SK-N-SH (cell line): ENCODE measurements around the gene HS2ST1. TPM values are rescaled to one million over a fixed set of nuclear protein-coding genes. Genes with fewer than 3 reads are reported as not detected.

Source experiments
- CTCF ChIA-PET: fragments of 300-600, 350-600 bp; formaldehyde crosslinking; extraction: SDS; loops from one replicate; lab custom pipeline; 2021; lab: Yijun Ruan, JAX
- POLR2A ChIA-PET: fragments of 350-600 bp; sonication (Branson Sonifier 250); formaldehyde crosslinking; extraction: SDS; loops from one replicate; lab custom pipeline; 2020; ENCODE audit warnings: antibody characterized with exemption, inconsistent platforms; lab: Yijun Ruan, JAX
- DNase-seq: peaks from one replicate; pipeline ENCODE4 v3.0.0; 2012
- H2AFZ ChIP-seq: fragments of 200-600 bp; sonication (generic); 2 replicates; pipeline ENCODE4 v1.8.1; 2016; ENCODE audit warnings: antibody characterized with exemption, mild to moderate bottlenecking, low read depth
- H3F3A ChIP-seq: fragments of 200-600 bp; sonication (generic); replicated peaks from 2 replicates; pipeline ENCODE3; 2016; ENCODE audit warnings: antibody characterized with exemption, mild to moderate bottlenecking; ENCODE audit not compliant: insufficient read depth
- H3K27ac ChIP-seq, 2 experiments: fragments of 200-500 bp in 1 of 2; fragments of 200-600 bp in 1 of 2; sonication (Bioruptor generic) in 1 of 2; sonication (generic), shearing (Covaris generic) in 1 of 2; 2 replicates each; pipeline versions ENCODE4 v1.5.1 to v1.6.1; 2014 to 2016; ENCODE audit warnings: low read depth in 2 of 2, inconsistent platforms in 1 of 2, low read length in 1 of 2, mild to moderate bottlenecking in 1 of 2, mixed read lengths in 1 of 2
- H3K27me3 ChIP-seq: fragments of 200-600 bp; sonication (generic), shearing (Covaris generic); 2 replicates; pipeline ENCODE4 v1.6.1; 2016; ENCODE audit warnings: mixed run types; ENCODE audit not compliant: insufficient read depth
- H3K36me3 ChIP-seq, 2 experiments: fragments of 200-500 bp in 1 of 2; fragments of 200-600 bp in 1 of 2; sonication (Bioruptor generic) in 1 of 2; sonication (generic) in 1 of 2; replicated peaks in 1 of 2; 2 replicates each; pipeline versions ENCODE3 to v1.5.1; 2014 to 2016; ENCODE audit warnings: low read length in 1 of 2, mild to moderate bottlenecking in 1 of 2; ENCODE audit not compliant: insufficient read depth in 2 of 2, control insufficient read depth in 1 of 2
- H3K4me1 ChIP-seq, 2 experiments: fragments of 200-500 bp in 1 of 2; fragments of 200-600 bp in 1 of 2; sonication (Bioruptor generic) in 1 of 2; sonication (generic), shearing (Covaris generic) in 1 of 2; 2 replicates each; pipeline versions ENCODE4 v1.5.1 to v1.6.1; 2014 to 2016; ENCODE audit warnings: low read depth in 1 of 2, low read length in 1 of 2, mixed run types in 1 of 2; ENCODE audit not compliant: insufficient read depth in 2 of 2, control insufficient read depth in 1 of 2
- H3K4me2 ChIP-seq: fragments of 200-600 bp; sonication (generic), shearing (Covaris generic); 2 replicates; pipeline ENCODE4 v1.6.1; 2017; ENCODE audit warnings: mixed run types
- H3K4me3 ChIP-seq, 2 experiments: fragments of 200-500 bp in 1 of 2; fragments of 200-600 bp in 1 of 2; sonication (Bioruptor generic) in 1 of 2; sonication (generic), shearing (Covaris generic) in 1 of 2; 2 replicates each; pipeline versions ENCODE4 v1.5.1 to v1.8.1; 2014 to 2016; ENCODE audit warnings: low read depth in 2 of 2, inconsistent platforms in 1 of 2, low read length in 1 of 2, mild to moderate bottlenecking in 1 of 2, mixed read lengths in 1 of 2, moderate library complexity in 1 of 2
- H3K79me2 ChIP-seq: fragments of 200-600 bp; sonication (generic); 2 replicates; pipeline ENCODE4 v1.8.1; 2017; ENCODE audit warnings: mild to moderate bottlenecking; ENCODE audit not compliant: insufficient read depth
- H3K9ac ChIP-seq: fragments of 200-600 bp; sonication (generic); 2 replicates; pipeline ENCODE4 v1.6.1; 2017; ENCODE audit warnings: mixed run types
- H3K9me2 ChIP-seq: fragments of 200-600 bp; sonication (generic); 2 replicates; pipeline ENCODE4 v1.6.1; 2017; ENCODE audit warnings: mixed run types
- H3K9me3 ChIP-seq: fragments of 200-600 bp; sonication (generic); 2 replicates; pipeline ENCODE4 v1.6.1; 2017; ENCODE audit warnings: mixed run types, mild to moderate bottlenecking, moderate library complexity
- H4K20me1 ChIP-seq: fragments of 200-600 bp; sonication (generic); 2 replicates; pipeline ENCODE4 v1.6.1; 2017; ENCODE audit warnings: mild to moderate bottlenecking, mixed run types; ENCODE audit not compliant: insufficient read depth
- FOSL2 ChIP-seq: IDR thresholded peaks from 2 replicates; pipeline ENCODE4 v1.4.0; 2012; ENCODE audit warnings: low read depth, mild to moderate bottlenecking, moderate library complexity, borderline replicate concordance
- FOXM1 ChIP-seq: IDR thresholded peaks from 2 replicates; pipeline ENCODE4 v1.4.0; 2012; ENCODE audit warnings: low read depth, mild to moderate bottlenecking
- MXI1 ChIP-seq: IDR thresholded peaks from 2 replicates; pipeline ENCODE4 v1.6.1; 2012; ENCODE audit warnings: mild to moderate bottlenecking, low read depth, low read length, improper control_type of control experiment
- RAD21 ChIP-seq: IDR thresholded peaks from 2 replicates; pipeline ENCODE4 v1.6.1; 2012; ENCODE audit warnings: mild to moderate bottlenecking, low read length
- RCOR1 ChIP-seq: fragments of 150-350 bp; IDR thresholded peaks from 2 replicates; pipeline ENCODE4 v1.6.1; 2017; ENCODE audit warnings: antibody characterized with exemption, low read length
- RXRA ChIP-seq: IDR thresholded peaks from 2 replicates; pipeline ENCODE4 v1.4.0; 2012; ENCODE audit warnings: low read depth, mild to moderate bottlenecking, borderline replicate concordance
- SIN3A ChIP-seq: IDR thresholded peaks from 2 replicates; pipeline ENCODE4 v1.6.1; 2012; ENCODE audit warnings: low read depth, mild to moderate bottlenecking, low read length, moderate library complexity, borderline replicate concordance
- TAF1 ChIP-seq: IDR thresholded peaks from 2 replicates; pipeline ENCODE4 v1.6.1; 2012; ENCODE audit warnings: low read depth, mild to moderate bottlenecking, low read length, moderate library complexity, borderline replicate concordance
- TEAD4 ChIP-seq: IDR thresholded peaks from 2 replicates; pipeline ENCODE4 v1.4.0; 2012; ENCODE audit warnings: mild to moderate bottlenecking, borderline replicate concordance; ENCODE audit not compliant: insufficient read depth
- WGBS: methylation state at CpG from one replicate; pipeline ENCODE4 v1.1.6; 2017; ENCODE audit warnings: low lambda C conversion rate; 5-methylcytosine and 5-hydroxymethylcytosine counted together
- polyA plus RNA-seq, 3 experiments: library from polyadenylated mRNA; depleted of rRNA; stranded (reverse); fragments of >200 nt; gene quantifications; 2 replicates each; pipeline ENCODE4 v1.2.3, GENCODE V29; 2012
- TF ChIP-seq, protein P1 (sequence below): IDR thresholded peaks from 2 replicates; pipeline ENCODE4 v1.4.0; 2012; ENCODE audit warnings: low read depth, borderline replicate concordance
- TF ChIP-seq, protein P2 (sequence below): IDR thresholded peaks from 2 replicates; pipeline ENCODE4; 2012

The HS2ST1 gene
- polyA plus RNA-seq, 1 of the 3 experiments (the other 2 are of a cell fraction): 16.6 TPM

GRCh38 chr1:87046951-87047350 lies 132.5 kb downstream of the HS2ST1 start:
- no peak for DNase-seq
- no peaks in the 10 kb centered on the region for H3F3A ChIP-seq
- H3K9ac ChIP-seq: no peak overlapping the region
- H4K20me1 ChIP-seq: no peaks in the 10 kb centered on the region
- peaks cover 5% of the 10 kb centered on the region; the same call in 1 of the 2 replicates for H3K9me3 ChIP-seq
- no peaks in the 10 kb centered on the region; a peak in 1 of 4 replicates for H3K4me1 ChIP-seq
- H3K4me3 ChIP-seq: no peak overlapping the region
- H3K4me2 ChIP-seq: no peak overlapping the region
- POLR2A ChIA-PET: no interaction called here
- CTCF ChIA-PET: interaction anchor here (1.0 to 1.1 kb wide), 3 partner anchors 9 to 214 kb away, joined by 3 to 5 read pairs (median 3); no protein-coding TSS in a partner anchor
- TF ChIP-seq RCOR1 (no peak), MXI1 (no peak), SIN3A (no peak), RAD21 (no peak), TAF1 (no peak), FOSL2 (no peak)
- TF ChIP-seq, protein P1, sequence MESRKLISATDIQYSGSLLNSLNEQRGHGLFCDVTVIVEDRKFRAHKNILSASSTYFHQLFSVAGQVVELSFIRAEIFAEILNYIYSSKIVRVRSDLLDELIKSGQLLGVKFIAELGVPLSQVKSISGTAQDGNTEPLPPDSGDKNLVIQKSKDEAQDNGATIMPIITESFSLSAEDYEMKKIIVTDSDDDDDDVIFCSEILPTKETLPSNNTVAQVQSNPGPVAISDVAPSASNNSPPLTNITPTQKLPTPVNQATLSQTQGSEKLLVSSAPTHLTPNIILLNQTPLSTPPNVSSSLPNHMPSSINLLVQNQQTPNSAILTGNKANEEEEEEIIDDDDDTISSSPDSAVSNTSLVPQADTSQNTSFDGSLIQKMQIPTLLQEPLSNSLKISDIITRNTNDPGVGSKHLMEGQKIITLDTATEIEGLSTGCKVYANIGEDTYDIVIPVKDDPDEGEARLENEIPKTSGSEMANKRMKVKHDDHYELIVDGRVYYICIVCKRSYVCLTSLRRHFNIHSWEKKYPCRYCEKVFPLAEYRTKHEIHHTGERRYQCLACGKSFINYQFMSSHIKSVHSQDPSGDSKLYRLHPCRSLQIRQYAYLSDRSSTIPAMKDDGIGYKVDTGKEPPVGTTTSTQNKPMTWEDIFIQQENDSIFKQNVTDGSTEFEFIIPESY: no peak
- WGBS: 71% methylated on average over 4 of the region's 4 CpGs
- H3K27ac ChIP-seq: no peak overlapping the region
- 0 out of 2 replicates have a peak, but pooled peaks cover 4% of the 10 kb centered on the region for H3K79me2 ChIP-seq
- H3K27me3 ChIP-seq: no peaks in the 10 kb centered on the region
- no peaks in the 10 kb centered on the region for H3K9me2 ChIP-seq
- H2AFZ ChIP-seq: no peak overlapping the region
- H3K36me3 ChIP-seq: no peaks in the 10 kb centered on the region

- H3K9ac ChIP-seq: no peak overlapping the region
- H3K9me3 ChIP-seq: peaks cover 5% of the 10 kb centered on the region; the same call in 1 of the 2 replicates
- no peaks in the 10 kb centered on the region for H4K20me1 ChIP-seq
- ChIA-PET POLR2A (no interaction called here), CTCF (no interaction called here)
- no peaks in the 10 kb centered on the region for H3K27me3 ChIP-seq
- WGBS: over 99% methylated on average over 3 of the region's 3 CpGs
- no peak overlapping the region for H3K27ac ChIP-seq
- no peaks in the 10 kb centered on the region for H3K36me3 ChIP-seq
- H3K4me3 ChIP-seq: no peak overlapping the region
- no peak overlapping the region for H3K4me2 ChIP-seq
- no peaks in the 10 kb centered on the region for H3K4me1 ChIP-seq
- no peak for DNase-seq
- no peaks in the 10 kb centered on the region for H3F3A ChIP-seq
- 0 out of 2 replicates have a peak, but pooled peaks cover 4% of the 10 kb centered on the region for H3K79me2 ChIP-seq
- TF ChIP-seq FOXM1: no peak
- TF ChIP-seq, protein P2, sequence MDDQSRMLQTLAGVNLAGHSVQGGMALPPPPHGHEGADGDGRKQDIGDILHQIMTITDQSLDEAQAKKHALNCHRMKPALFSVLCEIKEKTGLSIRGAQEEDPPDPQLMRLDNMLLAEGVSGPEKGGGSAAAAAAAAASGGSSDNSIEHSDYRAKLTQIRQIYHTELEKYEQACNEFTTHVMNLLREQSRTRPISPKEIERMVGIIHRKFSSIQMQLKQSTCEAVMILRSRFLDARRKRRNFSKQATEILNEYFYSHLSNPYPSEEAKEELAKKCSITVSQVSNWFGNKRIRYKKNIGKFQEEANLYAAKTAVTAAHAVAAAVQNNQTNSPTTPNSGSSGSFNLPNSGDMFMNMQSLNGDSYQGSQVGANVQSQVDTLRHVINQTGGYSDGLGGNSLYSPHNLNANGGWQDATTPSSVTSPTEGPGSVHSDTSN: no peak
- no peak for TF ChIP-seq RXRA
- no peak for TF ChIP-seq RCOR1
- no peak for TF ChIP-seq TEAD4
- TF ChIP-seq, all 33 proteins: peak for 0
- no peaks in the 10 kb centered on the region for H3K9me2 ChIP-seq
- H2AFZ ChIP-seq: no peak overlapping the region
Measured at GRCh38 chr1:87048237-87048636, 133.8 kb downstream of the HS2ST1 start.
